Hepatocyte (in vitro differentiated cells): Measurements from ENCODE around the gene PPM1L.

Experiments used
- EZH2 ChIP-seq: fragments of 200-600 bp; sonication (generic); IDR thresholded peaks from 2 replicates; pipeline ENCODE4 v1.6.1; 2016; ENCODE audit warnings: antibody characterized with exemption, mild to moderate bottlenecking, borderline replicate concordance
- EZH2phosphoT487 ChIP-seq: fragments of 200-600 bp; sonication (generic); IDR thresholded peaks from one replicate; pipeline ENCODE4 v1.6.1; 2018; ENCODE audit warnings: antibody characterized with exemption, mild to moderate bottlenecking, low read depth, moderate library complexity; ENCODE audit not compliant: unreplicated experiment, severe bottlenecking

DNA sequence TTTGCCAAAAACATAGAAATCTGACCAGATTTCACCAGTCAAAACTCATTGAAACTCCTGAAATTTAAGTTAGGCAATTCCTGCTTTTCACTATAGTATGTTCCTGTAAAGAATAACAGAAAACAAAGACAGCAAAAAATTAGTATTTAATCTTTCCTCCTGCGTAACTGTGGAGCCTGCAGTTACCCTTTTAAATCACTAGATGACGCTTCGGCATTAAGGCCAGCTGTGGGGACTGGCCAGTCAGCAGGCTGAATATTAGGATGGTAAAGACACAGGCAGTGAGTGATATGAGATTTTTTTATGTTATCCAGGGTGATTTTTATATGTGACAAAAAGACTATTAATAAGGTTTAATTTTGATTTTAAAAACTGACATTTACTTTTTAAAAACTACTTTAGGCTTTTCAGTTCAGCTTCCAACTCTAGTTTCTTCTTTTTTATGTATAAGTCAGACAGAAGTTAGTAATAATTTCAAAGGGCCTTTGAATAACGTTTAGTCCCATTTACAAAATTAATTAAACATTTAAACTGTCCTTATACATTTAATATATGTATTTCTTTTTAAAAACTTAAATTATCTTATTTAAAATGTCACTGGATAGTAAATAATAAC, 165.1 kb downstream of the PPM1L start:
- TF ChIP-seq EZH2phosphoT487 (no peak), EZH2 (no peak)
